AG04449 (cell line): Measurements from ENCODE around the gene MAN2B1.
"Not testable (repeated sequence)": the region's sequence is repeated elsewhere in the genome, so short reads cannot be mapped to it uniquely, and the experiment has no call there.

Experiments
- CTCF ChIA-PET: fragments of 350-600 bp; formaldehyde crosslinking; extraction: SDS; loops from one replicate; lab custom pipeline; 2021; ENCODE audit warnings: antibody characterized with exemption; lab: Yijun Ruan, JAX
- POLR2A ChIA-PET: fragments of 400-600, 350-600 bp; formaldehyde crosslinking; extraction: SDS; loops from one replicate; lab custom pipeline; 2020; ENCODE audit warnings: antibody characterized with exemption, inconsistent platforms; lab: Yijun Ruan, JAX
- DNase-seq: peaks from one replicate; pipeline ENCODE4 v3.0.0-alpha.2; 2010; ENCODE audit warnings: low read depth, low spot score
- H3K4me3 ChIP-seq: 2 replicates; pipeline ENCODE4 v1.5.1; 2011; ENCODE audit warnings: low read depth, mild to moderate bottlenecking, control low read depth, low read length
- TF ChIP-seq, protein P1 (sequence below): IDR thresholded peaks from one replicate; pipeline ENCODE4 v1.5.1; 2011; ENCODE audit warnings: mild to moderate bottlenecking, moderate library complexity, low read length, control low read depth, inconsistent platforms; ENCODE audit not compliant: insufficient read depth; ENCODE audit errors: missing control alignments

MAN2B1 gene

DNA sequence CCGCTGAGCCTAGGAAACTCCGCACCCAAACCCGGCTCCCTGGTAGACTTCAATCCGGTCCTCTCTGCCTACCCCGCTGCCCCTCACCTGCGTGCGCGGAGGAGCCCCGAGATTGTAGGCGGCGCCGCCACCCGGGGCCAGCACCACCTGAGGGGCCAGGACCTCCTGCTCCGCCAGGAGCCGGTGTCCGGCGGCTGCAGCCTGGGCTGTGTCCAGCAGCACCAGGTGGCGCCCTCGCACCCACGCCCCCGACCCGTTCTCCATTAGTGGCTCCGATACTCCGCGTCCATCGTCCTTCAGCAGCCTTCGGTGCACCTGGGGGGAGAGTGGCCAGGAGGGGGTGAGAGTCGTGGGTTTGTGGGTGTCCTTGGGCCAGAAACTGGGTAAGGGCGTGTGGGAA is 18.5 kb downstream of the MAN2B1 start:
- CTCF ChIA-PET, result interaction anchor here (1.2 to 1.5 kb wide), 2 partner anchors 84 to 588 kb away, joined by 3 to 4 read pairs; no protein-coding TSS in a partner anchor
- no peak overlapping the region for H3K4me3 ChIP-seq
- TF ChIP-seq, protein P1, sequence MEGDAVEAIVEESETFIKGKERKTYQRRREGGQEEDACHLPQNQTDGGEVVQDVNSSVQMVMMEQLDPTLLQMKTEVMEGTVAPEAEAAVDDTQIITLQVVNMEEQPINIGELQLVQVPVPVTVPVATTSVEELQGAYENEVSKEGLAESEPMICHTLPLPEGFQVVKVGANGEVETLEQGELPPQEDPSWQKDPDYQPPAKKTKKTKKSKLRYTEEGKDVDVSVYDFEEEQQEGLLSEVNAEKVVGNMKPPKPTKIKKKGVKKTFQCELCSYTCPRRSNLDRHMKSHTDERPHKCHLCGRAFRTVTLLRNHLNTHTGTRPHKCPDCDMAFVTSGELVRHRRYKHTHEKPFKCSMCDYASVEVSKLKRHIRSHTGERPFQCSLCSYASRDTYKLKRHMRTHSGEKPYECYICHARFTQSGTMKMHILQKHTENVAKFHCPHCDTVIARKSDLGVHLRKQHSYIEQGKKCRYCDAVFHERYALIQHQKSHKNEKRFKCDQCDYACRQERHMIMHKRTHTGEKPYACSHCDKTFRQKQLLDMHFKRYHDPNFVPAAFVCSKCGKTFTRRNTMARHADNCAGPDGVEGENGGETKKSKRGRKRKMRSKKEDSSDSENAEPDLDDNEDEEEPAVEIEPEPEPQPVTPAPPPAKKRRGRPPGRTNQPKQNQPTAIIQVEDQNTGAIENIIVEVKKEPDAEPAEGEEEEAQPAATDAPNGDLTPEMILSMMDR, result peak; percentile 28
- DNase-seq, result no peak
- POLR2A ChIA-PET, result no interaction called here

DNA sequence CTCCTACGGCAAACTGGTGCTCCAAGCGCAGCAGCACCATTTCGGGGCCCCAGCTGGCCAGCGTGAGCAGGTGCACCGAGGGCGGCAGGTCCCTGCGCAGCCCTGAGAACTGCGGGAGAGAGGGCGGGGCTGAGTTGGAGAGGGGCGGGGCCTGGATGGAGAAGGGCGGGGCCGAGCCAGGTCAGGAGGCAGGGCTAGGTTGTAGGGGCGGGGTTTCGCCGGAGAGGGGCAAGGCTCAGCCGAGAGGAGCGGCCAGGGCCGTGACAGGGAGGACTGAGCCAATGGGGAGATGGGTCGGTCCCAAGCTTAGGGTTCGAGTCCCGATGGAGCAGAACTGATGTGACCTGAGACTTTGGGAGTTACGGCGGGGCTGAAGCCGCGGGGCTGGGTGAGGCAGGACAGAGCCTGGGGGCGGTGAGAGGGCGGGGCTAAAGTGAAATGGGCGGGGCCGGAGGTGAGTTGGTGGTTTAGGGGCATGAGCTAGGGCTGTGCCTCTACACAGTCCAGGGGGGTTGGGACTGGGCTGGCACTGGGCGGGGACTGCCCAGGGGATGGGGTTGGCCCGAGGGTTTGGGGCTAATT is 19.0 kb downstream of the MAN2B1 start:
- H3K4me3 ChIP-seq, result no peak overlapping the region
- CTCF ChIA-PET, result interaction anchor here (1.2 kb wide), 1 partner anchor 588 kb away, joined by 3 read pairs; no protein-coding TSS in a partner anchor
- DNase-seq, result no peak

DNA sequence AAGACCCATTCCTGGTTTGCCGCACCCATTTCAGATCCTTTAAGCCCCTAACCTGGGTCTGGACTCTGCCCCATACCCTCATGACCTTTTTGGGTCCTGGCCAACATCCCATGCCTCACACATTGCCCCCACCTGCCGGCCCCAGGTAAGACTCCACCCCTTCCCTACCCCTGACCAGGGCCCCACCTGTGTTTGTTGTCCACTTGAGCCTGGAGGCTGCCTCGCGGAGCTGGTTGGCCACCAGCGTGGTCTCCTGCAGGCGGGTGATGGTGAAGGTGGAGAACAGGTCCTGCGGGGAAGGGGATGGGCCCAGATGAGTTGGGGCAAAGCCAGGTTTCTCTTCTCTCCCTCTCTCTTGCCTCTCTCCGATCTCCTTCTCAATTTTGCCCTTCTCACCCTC is 19.5 kb downstream of the MAN2B1 start:
- H3K4me3 ChIP-seq, result no peak overlapping the region
- POLR2A ChIA-PET, result no interaction called here
- DNase-seq, result no peak
- CTCF ChIA-PET, result interaction anchor here (1.2 kb wide), 1 partner anchor 587 kb away, joined by 3 read pairs; no protein-coding TSS in a partner anchor
- TF ChIP-seq, protein P1, result no peak

More for the DNA sequence above, 19.0 kb downstream of the MAN2B1 start:
- POLR2A ChIA-PET, result no interaction called here
- TF ChIP-seq, protein P1, result no peak

DNA sequence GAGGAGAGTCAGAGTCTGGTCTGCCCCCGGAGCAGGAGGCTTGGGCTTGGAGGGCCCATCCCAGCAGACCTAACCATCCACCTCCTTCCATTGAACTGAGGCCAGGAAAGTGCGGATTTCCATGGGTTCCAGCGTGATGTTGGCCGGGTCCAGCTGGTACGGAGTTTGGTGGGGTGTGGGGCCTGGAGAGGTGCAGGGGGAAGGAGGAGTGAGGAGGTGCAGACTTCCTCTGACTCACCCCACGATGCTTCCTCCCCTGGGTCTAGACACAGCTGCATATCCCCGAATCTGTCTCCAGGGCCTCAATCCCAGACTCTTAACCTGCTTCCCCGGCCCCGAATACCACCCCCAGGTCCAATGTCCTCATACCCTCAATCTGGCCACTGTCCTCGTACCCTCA is 20.0 kb downstream of the MAN2B1 start:
- ChIA-PET POLR2A (no interaction called here), CTCF (no interaction called here)
- no peak overlapping the region for H3K4me3 ChIP-seq
- TF ChIP-seq, protein P1, result no peak
- no peak for DNase-seq

DNA sequence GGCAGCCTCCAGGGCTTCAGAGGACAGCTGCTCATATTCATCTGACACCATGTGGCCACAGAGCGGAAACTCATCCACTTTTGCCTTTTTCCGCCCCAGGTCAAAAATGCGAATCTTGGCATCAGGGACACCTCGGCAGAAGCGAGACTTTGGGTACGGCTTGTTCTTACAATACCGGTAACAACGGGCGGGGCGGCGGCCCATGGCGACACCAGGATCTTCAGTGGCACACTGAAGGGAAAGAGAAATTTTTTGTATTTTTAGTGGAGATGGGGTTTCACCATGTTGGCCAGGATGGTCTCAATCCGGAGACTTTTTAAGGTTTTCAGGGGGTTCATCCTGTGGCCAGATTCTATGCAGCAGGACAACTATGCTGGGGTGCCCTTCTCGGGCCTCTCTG is 22.8 kb downstream of the MAN2B1 start:
- POLR2A ChIA-PET, CTCF ChIA-PET, DNase-seq, H3K4me3 ChIP-seq: not testable (repeated sequence)

DNA sequence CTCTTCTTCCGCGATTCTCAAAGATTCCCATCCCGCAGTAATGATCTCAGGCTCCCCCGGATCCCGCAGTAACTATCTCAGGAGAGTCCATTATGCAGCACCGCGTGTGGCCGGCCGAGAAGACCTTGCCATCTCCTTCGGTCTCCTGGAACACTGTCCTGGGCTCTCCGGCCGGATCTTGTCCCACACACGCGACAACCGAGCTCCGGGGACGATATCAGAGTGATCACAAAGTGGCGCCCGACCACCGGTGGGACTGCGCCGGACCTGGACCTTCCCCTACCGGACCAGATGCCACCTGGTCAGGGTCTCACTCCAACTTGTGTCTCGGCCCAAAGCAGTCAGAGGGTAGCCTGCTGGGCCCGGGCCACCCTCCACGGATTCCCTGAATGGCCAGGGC is 24.0 kb downstream of the MAN2B1 start:
- CTCF ChIA-PET, result interaction anchor here (1.3 kb wide), 1 partner anchor 31 kb away, joined by 4 read pairs; the partner anchor contains the start of genes ZNF490 and ZNF791
- no peak overlapping the region for H3K4me3 ChIP-seq
- POLR2A ChIA-PET, result no interaction called here
- TF ChIP-seq, protein P1, result no peak
- DNase-seq, result no peak
